HUDEP-2 (cell line): ENCODE data around the gene SLC46A1.

ENCODE experiments used
- DNase-seq, 76 experiments: peaks; one replicate each; lab custom pipeline; 2025; ENCODE audit not compliant: unreplicated experiment in 76 of 76; lab: John Stamatoyannopoulos, UW

SLC46A1 gene

DNA sequence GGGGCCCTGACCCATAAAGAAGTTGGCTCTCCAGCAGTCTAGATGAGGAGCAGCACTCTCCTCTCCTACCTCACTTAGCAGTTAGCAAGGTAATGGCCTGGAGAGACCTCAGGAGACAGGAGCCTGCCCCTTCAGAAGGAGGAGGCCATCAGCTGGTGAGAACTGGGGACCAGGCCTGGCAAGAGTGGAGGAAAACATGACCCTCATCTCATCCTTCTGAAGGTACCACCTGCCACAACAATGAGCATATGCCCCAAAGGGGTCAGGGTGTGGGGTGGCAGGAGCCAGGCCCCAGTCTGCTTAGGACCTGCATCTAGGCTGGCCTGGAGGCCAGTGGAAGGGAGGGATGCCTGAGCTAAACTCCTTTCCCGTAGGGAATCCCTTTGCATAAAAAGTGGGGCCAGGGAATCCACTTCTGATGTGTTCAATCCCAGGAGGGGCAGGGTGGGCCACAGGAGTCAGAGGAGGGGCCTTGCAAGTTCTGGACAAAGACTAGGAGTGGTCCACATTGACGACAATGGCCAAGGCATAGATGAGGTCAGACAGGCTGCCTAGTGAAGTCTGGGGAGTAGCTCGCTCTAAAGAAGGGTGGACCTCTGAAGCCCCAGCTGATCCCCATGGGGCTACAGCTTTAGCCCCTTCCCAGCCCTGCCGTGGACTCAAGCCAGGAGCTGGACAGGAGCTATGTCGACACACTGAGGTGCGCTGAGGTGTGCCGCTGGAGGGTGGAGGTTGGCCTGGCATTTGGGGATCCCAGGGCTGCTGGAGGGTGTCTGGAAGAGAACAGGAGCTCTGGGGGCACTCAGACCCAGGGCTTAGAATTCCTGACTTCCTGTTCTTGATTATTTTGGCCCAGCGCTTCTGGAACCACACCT, 42.0 kb downstream of the SLC46A1 start:
- DNase-seq, result no peak

DNA sequence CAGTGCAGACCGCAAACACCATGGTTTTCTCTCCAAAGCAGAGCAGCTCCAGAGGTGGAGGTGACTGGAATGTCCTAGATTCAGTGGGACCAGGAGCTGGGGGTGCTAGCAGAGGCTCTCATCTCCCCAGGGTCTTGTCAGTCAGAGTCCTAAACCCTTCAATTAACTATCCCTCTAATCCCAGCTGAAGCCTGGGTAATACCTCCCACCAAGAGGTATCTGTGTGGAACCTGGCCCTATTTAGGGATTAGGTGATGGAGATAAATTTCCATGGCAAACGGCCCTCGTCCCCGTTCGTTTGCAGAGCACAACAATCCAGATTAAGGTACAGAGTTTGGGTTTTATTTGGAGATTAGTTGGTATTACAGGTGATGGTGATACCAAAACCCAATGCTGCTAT, 42.8 kb downstream of the SLC46A1 start:
- DNase-seq, result no peak

DNA sequence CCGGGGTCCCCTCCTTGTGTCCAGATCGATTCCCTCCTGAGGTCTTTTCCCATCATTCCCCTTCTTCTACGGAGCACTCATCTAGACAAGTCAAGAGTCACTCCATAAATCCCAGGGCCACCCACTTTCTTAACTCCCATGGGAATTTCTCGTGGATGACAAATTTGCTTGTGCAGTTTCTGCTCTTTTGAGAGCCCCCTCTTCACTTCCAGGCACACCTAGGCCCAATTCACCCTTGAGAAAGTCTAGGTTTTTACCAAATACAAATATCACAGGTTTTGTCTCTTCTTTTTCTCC, 48.2 kb downstream of the SLC46A1 start:
- DNase-seq, result no peak

DNA sequence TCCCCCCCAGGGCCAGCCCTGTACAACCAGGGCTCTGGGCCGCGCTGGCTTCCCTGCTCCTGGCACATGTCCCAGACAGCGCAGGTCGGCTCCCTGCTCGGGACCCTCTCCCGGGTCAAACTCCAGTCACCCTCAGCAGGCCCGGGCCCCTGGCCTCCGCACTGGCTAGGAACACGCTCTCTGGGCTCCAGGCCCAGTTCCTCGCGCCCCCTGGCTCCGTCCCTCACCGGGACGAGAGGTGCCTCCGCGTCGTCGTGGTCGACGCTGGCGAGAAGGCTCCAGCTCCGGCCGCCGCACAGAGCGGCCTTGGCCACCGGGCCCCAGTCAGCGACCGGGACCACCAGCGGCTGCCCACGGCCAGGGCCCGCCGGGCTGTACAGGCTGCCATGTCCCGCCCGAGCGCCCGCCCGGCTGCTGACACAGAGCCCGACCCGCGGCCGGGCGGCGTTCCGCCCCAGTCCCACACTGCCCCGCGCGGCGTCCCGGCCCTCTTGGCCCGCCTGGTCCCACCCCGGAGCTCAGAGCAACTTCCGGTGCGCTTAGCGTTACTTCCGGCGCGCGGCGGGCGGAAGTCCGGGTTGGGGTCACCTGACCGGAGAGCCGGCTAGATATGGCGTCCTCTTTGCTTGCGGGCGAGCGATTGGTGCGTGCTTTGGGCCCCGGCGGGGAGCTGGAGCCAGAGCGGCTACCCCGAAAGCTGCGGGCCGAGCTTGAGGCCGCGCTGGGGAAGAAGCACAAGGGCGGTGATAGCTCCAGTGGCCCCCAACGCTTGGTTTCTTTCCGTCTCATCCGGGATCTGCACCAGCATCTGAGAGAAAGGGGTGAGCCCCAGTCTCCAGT, 48.7 kb downstream of the SLC46A1 start, which contains the start of gene POLDIP2:
POLDIP2 (minus strand) TSS at position 467 of the 840 bp plus-strand sequence; CDS start at position 388, 79 bp downstream.
- peak in 75 of 76 experiments; percentile 29 to 95 (median 89) for DNase-seq

DNA sequence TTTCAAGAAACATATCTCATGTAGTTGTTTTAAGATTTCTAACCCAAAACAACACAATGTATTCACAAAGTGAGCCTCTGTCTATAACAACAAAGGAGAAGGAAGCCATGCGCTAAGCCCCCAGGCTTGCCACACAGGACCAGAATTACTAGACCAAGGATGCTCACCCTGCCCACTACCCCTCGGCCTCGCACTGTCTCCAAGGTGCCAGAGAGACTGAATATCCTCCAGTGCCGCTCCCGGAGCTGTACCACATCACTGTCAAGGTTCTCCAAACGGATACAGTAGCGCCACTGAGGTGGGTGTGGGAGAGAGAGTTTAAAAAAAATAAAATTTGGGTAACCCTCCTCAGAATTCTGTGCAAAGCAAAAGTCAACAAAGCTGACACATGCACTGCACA, 55.7 kb downstream of the SLC46A1 start:
- DNase-seq, result no peak

DNA sequence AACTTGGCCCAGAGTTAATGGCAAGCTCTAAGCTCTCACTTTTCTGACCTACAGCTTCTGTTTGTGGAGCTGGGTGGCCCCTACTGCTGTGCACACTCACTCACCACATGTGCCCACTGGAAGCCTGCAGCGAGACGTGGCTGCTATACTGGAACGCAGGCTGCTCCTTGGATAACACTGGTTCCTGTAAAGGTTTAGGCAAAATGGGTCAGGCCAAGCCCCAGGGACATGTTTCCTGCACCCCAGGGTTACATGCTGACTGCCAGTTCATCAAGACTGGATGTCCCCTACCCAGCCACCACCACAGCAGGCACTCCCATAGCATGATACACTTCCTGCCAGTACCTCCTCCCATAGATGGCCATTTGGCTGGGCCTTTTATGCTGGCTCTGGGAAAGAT, 57.0 kb downstream of the SLC46A1 start:
- no peak for DNase-seq

DNA sequence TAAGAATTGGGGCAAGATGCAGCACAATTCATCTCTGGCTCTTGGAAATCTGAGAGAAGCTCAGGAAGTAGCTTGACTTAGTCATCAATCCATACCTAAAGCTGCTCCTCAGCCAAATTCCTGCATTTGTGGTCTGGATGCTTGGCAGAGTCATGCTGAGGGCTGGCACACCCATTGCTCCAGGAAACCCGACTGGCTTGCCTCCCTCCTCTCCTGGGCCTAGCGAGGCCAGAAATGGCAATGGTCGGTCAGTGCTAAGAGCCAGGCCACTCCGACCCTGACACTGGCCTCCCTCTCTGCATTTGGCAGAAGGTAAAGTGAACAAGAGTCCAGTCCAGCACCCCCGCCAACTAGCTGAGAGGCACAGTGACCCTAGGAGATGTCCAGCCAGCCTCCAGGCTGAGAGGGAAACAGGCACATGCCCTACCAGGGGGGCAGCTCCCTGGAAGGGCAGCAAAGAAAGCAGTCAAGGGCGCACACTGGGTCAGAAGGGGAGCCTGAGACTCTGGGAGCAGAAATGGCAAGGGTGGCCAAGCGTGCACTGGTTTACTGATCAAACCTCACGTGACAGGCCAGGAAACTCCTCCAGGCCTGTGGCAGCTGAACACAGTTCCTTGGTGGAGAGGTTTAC, 58.6 kb downstream of the SLC46A1 start:
- DNase-seq, result no peak

DNA sequence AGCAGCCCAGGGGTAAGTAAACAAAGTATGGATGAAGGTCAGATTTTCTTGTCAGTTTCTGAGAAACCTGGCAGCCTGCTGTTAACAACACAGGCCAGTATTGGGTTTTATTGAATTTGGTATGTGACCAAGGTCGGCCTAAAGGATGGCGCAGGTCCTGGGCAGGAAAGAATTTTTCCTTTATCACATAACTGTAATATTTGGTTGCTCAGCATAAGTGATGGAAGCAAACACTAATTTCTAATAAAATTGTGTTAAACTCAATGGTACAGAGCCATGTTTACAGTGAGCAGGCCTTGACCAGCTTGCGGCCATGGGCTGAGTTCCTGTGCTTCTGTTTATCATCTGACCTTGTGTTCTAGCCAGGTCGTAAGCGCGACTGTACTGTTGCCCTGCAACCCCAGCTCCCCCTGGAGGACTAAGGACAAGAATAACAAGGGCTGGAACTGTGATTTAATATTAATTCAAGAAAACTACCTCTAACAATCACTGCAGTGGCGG, 59.2 kb downstream of the SLC46A1 start:
- DNase-seq, result no peak

DNA sequence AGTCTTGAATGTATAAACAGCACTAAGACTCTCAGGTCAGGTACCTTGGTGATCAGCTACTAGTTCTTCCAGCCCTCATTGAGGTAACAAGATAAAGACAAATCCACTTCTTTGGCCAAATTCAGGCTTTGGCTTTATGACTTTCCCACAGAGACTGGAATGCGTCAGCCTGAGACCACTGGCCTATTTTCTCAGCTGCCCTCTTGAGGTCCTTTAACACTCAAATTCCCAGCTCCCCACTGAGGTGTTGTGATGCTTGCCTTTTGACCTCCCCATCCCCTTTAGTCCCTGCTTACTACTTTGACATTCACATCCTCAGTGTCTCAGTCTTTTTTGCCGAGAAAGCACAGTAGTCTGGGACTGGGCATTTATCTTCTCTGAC, 59.8 kb downstream of the SLC46A1 start:
- DNase-seq, result no peak

DNA sequence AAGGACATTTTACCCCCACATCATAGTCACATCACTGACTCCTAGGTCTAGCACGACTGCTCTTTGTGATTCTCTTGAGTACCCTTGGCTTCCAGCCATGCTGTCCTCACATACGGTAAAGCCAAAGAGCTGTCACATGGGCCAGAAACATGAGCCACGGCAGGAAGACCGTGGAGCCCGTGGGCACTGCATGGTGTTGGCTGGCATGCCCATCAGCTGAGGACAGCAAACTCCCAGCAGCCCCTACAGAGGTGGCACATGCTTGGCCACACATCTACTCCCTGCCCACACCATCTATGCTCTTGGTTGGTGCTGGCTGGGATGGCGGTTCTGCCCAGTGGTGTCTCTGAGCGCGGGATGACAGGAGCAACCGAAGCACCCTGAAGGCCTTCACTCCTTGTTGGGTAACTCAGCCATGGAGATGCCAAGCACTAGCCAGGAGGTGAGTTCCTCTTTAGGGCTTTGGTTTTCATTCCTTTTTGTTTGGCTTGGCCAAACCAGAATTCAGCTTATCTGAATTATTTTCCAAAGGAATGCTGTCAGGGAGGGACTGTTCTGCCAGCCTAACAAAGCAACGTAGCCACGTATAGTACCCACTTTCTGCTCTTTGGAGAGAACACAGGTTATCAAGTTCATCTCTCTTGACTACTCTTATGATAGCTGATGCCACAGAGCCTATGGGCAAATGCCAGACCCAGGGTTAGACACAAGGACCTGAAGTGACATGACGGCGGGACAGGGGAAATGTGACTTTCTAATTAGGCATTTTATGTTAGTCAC, 60.4 kb downstream of the SLC46A1 start:
- no peak for DNase-seq
